Measurements from ENCODE around the gene AGBL4.

DNA sequence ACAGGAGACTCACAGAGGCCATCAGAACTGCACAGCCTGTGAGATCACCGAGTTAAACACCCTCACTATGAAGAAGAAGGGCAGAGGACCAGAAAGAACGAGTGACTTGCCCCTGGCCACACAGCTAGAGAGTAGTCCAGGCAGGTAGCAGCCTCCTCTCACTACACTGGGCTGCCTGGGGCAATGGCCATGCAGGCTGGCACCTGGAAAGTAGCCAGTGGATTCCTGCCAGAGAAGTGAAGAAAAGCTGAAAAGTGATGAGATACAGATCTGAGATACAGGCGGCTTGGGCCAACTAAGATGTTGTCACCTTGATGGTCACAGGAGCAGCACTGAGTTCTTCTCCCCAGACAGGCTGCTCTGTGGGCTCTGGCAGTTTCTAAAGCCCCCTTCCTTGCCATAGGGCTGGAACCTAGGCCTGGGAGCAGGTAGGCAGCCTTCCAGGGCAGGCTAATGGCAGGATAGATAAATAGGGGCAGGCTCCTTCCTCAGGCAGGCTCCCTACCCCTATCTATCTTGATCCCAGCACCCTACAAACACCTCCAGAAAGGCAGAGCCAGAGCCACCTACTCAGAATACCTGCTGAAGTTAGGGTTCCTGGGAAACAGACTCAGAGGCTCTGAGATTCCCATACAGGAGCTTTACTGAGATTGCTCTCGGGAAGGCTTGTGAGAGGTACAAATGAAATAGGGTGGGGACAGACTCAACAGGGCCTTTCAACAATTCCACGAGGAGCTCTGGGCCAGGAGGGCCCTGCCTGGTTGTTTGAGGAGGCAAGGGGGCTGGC is 1353.3 kb downstream of the AGBL4 start:
- no peak for TF ChIP-seq OSR1 (CRISPR knock-in tag; IDR thresholded peaks at IDR 0.05)
- TF ChIP-seq PPARA (CRISPR knock-in tag; IDR thresholded peaks at IDR 0.05; ENCODE audit: borderline replicate concordance), result no peak
- TF ChIP-seq, protein P1, sequence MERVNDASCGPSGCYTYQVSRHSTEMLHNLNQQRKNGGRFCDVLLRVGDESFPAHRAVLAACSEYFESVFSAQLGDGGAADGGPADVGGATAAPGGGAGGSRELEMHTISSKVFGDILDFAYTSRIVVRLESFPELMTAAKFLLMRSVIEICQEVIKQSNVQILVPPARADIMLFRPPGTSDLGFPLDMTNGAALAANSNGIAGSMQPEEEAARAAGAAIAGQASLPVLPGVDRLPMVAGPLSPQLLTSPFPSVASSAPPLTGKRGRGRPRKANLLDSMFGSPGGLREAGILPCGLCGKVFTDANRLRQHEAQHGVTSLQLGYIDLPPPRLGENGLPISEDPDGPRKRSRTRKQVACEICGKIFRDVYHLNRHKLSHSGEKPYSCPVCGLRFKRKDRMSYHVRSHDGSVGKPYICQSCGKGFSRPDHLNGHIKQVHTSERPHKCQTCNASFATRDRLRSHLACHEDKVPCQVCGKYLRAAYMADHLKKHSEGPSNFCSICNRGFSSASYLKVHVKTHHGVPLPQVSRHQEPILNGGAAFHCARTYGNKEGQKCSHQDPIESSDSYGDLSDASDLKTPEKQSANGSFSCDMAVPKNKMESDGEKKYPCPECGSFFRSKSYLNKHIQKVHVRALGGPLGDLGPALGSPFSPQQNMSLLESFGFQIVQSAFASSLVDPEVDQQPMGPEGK (CRISPR knock-in tag; IDR thresholded peaks at IDR 0.05; ENCODE audit: borderline replicate concordance), result no peak
- no peak for TF ChIP-seq TOX (CRISPR knock-in tag; IDR thresholded peaks at IDR 0.05; ENCODE audit: borderline replicate concordance)
- TF ChIP-seq, protein P2, sequence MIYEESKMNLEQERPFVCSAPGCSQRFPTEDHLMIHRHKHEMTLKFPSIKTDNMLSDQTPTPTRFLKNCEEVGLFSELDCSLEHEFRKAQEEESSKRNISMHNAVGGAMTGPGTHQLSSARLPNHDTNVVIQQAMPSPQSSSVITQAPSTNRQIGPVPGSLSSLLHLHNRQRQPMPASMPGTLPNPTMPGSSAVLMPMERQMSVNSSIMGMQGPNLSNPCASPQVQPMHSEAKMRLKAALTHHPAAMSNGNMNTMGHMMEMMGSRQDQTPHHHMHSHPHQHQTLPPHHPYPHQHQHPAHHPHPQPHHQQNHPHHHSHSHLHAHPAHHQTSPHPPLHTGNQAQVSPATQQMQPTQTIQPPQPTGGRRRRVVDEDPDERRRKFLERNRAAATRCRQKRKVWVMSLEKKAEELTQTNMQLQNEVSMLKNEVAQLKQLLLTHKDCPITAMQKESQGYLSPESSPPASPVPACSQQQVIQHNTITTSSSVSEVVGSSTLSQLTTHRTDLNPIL (CRISPR knock-in tag; IDR thresholded peaks at IDR 0.05; ENCODE audit: low read depth), result no peak
- TF ChIP-seq ESRRG (CRISPR knock-in tag; IDR thresholded peaks at IDR 0.05), result no peak
- no peak for TF ChIP-seq RARB (CRISPR knock-in tag; IDR thresholded peaks at IDR 0.05)
- TF ChIP-seq TCF4 (CRISPR knock-in tag; IDR thresholded peaks at IDR 0.05; ENCODE audit: borderline replicate concordance), result no peak
- TF ChIP-seq ARNTL (CRISPR knock-in tag; IDR thresholded peaks at IDR 0.05; ENCODE audit: borderline replicate concordance, low read depth), result no peak
- TF ChIP-seq, protein P3, sequence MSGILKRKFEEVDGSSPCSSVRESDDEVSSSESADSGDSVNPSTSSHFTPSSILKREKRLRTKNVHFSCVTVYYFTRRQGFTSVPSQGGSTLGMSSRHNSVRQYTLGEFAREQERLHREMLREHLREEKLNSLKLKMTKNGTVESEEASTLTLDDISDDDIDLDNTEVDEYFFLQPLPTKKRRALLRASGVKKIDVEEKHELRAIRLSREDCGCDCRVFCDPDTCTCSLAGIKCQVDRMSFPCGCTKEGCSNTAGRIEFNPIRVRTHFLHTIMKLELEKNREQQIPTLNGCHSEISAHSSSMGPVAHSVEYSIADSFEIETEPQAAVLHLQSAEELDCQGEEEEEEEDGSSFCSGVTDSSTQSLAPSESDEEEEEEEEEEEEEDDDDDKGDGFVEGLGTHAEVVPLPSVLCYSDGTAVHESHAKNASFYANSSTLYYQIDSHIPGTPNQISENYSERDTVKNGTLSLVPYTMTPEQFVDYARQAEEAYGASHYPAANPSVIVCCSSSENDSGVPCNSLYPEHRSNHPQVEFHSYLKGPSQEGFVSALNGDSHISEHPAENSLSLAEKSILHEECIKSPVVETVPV (CRISPR knock-in tag; IDR thresholded peaks at IDR 0.05), result no peak
- no peak for TF ChIP-seq ZNF70 (CRISPR knock-in tag; IDR thresholded peaks at IDR 0.05)
- no peak for TF ChIP-seq ISL1 (CRISPR knock-in tag; IDR thresholded peaks at IDR 0.05)
- TF ChIP-seq ZC3H10 (CRISPR knock-in tag; IDR thresholded peaks at IDR 0.05), result no peak
- TF ChIP-seq BACH2 (CRISPR knock-in tag; IDR thresholded peaks at IDR 0.05; ENCODE audit: borderline replicate concordance), result no peak
